Neural progenitor cell (in vitro differentiated cells): Measurements from ENCODE around the gene DRAP1. TPM values are rescaled to one million over a fixed set of nuclear protein-coding genes. Genes with fewer than 3 reads are reported as not detected.

Source experiments
- DNase-seq: peaks from one replicate; pipeline ENCODE4 v3.0.0-alpha.2; 2016; ENCODE audit warnings: low spot score
- H2AFZ ChIP-seq: fragments of 200-600 bp; sonication (generic); replicated peaks from 2 replicates; pipeline ENCODE4 v1.6.1; 2016; ENCODE audit warnings: antibody characterized with exemption
- H3F3A ChIP-seq: fragments of 200-600 bp; sonication (generic); 2 replicates; pipeline ENCODE4 v1.6.1; 2016; ENCODE audit warnings: antibody characterized with exemption, low read depth
- H3K27ac ChIP-seq: fragments of 200-600 bp; sonication (generic); 2 replicates; pipeline ENCODE4 v1.5.1; 2016; ENCODE audit warnings: mild to moderate bottlenecking
- H3K27me3 ChIP-seq: fragments of 200-600 bp; sonication (generic); 2 replicates; pipeline ENCODE4 v1.6.1; 2016; ENCODE audit warnings: mild to moderate bottlenecking, moderate library complexity
- H3K36me3 ChIP-seq: fragments of 200-600 bp; sonication (generic); 2 replicates; pipeline ENCODE4 v1.5.1; 2016
- H3K4me1 ChIP-seq: fragments of 200-600 bp; sonication (generic); 2 replicates; pipeline ENCODE4 v1.6.1; 2016; ENCODE audit warnings: mixed run types
- H3K4me2 ChIP-seq: fragments of 200-600 bp; sonication (generic); 2 replicates; pipeline ENCODE4 v1.6.1; 2016
- H3K4me3 ChIP-seq: fragments of 200-600 bp; sonication (generic); 2 replicates; pipeline ENCODE4 v1.5.1; 2016
- H3K79me2 ChIP-seq: fragments of 200-600 bp; sonication (generic); 2 replicates; pipeline ENCODE4 v1.6.1; 2016; ENCODE audit warnings: low read depth
- H3K9ac ChIP-seq: fragments of 200-600 bp; sonication (generic); 2 replicates; pipeline ENCODE4 v1.6.1; 2016
- H3K9me3 ChIP-seq: fragments of 200-600 bp; sonication (generic); 2 replicates; pipeline ENCODE4 v1.5.1; 2016; ENCODE audit warnings: low read depth
- H4K20me1 ChIP-seq: fragments of 200-600 bp; sonication (generic); 2 replicates; pipeline ENCODE4 v1.6.1; 2016; ENCODE audit warnings: low read depth
- H3K27ac Mint-ChIP-seq: 3 replicates; pipeline ENCODE4 v1.8.0; 2021; ENCODE audit warnings: mixed read lengths
- H3K27me3 Mint-ChIP-seq: 2 replicates; pipeline ENCODE4 v1.8.0; 2022; ENCODE audit warnings: low read depth, mild to moderate bottlenecking, inconsistent platforms, moderate library complexity, mixed read lengths; ENCODE audit not compliant: insufficient read depth
- H3K36me3 Mint-ChIP-seq: 3 replicates; pipeline ENCODE4 v1.8.0; 2021; ENCODE audit warnings: mixed read lengths
- H3K4me1 Mint-ChIP-seq: 3 replicates; pipeline ENCODE4 v1.8.0; 2021; ENCODE audit warnings: mixed read lengths
- H3K4me3 Mint-ChIP-seq: 3 replicates; pipeline ENCODE4 v1.8.0; 2021; ENCODE audit warnings: mild to moderate bottlenecking, moderate library complexity, mixed read lengths
- H3K9me3 Mint-ChIP-seq: 3 replicates; pipeline ENCODE4 v1.8.0; 2020; ENCODE audit warnings: mixed read lengths
- EZH2 ChIP-seq: fragments of 200-600 bp; sonication (generic); IDR thresholded peaks from 2 replicates; pipeline ENCODE4 v1.6.1; 2017; ENCODE audit warnings: antibody characterized with exemption, mild to moderate bottlenecking, moderate library complexity
- EZH2phosphoT487 ChIP-seq: fragments of 200-600 bp; sonication (generic); IDR thresholded peaks from 2 replicates; pipeline ENCODE4 v1.6.1; 2017; ENCODE audit warnings: antibody characterized with exemption
- total RNA-seq: library from RNA; depleted of rRNA; stranded (reverse); fragments of >200 nt; gene quantifications from 2 replicates; pipeline ENCODE4 v1.2.3, GENCODE V29; 2015; ENCODE audit warnings: low replicate concordance
- TF ChIP-seq, protein P1 (sequence below): fragments of 200-600 bp; sonication (generic); IDR thresholded peaks from 2 replicates; pipeline ENCODE4 v1.5.1; 2017; ENCODE audit warnings: antibody characterized with exemption, mild to moderate bottlenecking

Gene DRAP1
- total RNA-seq, 1 donor from 2014 or later = 51.0 TPM

DNA sequence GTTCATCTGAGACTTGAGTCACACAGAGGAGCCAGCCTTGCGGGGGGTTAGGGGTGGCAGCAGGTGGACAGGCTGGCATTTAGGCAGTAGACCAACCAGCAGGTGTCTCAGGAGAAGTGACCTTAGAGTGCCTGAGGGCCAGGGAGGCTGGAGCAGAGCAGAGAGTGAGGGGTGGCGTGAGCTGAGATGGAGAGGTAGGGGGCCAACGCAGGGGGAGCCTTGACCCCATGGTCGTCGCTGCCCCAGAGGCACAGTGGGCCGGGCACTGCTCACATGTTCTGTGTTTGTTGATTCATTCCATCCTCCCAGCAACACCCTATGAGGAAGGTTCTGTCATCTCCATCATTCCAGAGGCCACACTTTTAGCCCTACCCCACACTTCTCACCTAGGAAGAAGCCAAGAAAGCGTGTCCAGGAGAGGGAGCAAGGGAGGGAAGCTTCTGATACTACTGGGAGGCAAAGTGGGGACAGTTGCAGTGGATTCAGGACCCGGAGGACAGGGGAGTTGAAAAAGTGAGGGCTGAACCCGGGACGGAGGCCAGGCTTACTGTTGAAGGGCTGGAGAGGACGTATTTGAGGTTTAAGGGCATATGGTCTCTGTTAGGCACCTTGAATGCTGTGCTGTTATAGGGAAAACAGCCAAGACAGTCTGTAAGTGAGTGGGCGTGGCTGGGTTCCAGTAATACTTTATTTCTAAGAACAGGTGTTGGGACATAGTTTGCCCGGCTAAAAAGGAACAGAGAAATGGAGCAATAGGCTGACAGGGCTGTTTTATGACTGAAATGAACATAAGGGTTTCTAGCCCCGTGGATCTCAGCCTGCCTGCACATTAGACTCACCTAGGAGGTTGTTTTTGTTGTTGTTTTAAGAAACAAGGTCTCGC is 49.6 kb downstream of the DRAP1 start:
- Histone ChIP-seq H3K4me3 (no peak overlapping the region), H3K79me2 (peaks cover 8% of the 10 kb centered on the region), H3K36me3 (no peaks in the 10 kb centered on the region), H4K20me1 (peaks cover 3% of the 10 kb centered on the region), H3F3A (no peaks in the 10 kb centered on the region), H3K27me3 (no peaks in the 10 kb centered on the region), H3K4me1 (no peaks in the 10 kb centered on the region), H3K9me3 (no peaks in the 10 kb centered on the region), H3K9ac (no peak overlapping the region), H3K4me2 (no peak overlapping the region), H3K27ac (no peak overlapping the region), H2AFZ (no peak overlapping the region)
- TF ChIP-seq EZH2phosphoT487 (no peak), EZH2 (no peak)
- TF ChIP-seq, protein P1, sequence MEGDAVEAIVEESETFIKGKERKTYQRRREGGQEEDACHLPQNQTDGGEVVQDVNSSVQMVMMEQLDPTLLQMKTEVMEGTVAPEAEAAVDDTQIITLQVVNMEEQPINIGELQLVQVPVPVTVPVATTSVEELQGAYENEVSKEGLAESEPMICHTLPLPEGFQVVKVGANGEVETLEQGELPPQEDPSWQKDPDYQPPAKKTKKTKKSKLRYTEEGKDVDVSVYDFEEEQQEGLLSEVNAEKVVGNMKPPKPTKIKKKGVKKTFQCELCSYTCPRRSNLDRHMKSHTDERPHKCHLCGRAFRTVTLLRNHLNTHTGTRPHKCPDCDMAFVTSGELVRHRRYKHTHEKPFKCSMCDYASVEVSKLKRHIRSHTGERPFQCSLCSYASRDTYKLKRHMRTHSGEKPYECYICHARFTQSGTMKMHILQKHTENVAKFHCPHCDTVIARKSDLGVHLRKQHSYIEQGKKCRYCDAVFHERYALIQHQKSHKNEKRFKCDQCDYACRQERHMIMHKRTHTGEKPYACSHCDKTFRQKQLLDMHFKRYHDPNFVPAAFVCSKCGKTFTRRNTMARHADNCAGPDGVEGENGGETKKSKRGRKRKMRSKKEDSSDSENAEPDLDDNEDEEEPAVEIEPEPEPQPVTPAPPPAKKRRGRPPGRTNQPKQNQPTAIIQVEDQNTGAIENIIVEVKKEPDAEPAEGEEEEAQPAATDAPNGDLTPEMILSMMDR = no peak
- H3K4me3 Mint-ChIP-seq = no peak overlapping the region
- peaks cover 4% of the 10 kb centered on the region for H3K27me3 Mint-ChIP-seq
- DNase-seq = no peak
- H3K9me3 Mint-ChIP-seq = no peaks in the 10 kb centered on the region
- peaks cover 13% of the 10 kb centered on the region for H3K4me1 Mint-ChIP-seq
- peak overlapping the region; percentile 16 for H3K27ac Mint-ChIP-seq
- peaks cover 44% of the 10 kb centered on the region for H3K36me3 Mint-ChIP-seq

Other genes with a start within 250 kb of the DRAP1 start
- gene KAT5, start 207.2 kb upstream of the DRAP1 start, total RNA-seq = 21.0 and 41.7 TPM in 2 replicates
- 23.4 and 53.3 TPM in 2 replicates for gene RNASEH2C, start 198.6 kb upstream of the DRAP1 start, total RNA-seq
- 3.6 and 13.8 TPM in 2 replicates for gene AP5B1, start 138.4 kb upstream of the DRAP1 start, total RNA-seq
- gene OVOL1, start 132.4 kb upstream of the DRAP1 start, total RNA-seq = 0.12 TPM in 1 of 2 replicates, not detected in the other
- 1.4 and 3.0 TPM in 2 replicates for gene SNX32, start 85.5 kb upstream of the DRAP1 start, total RNA-seq
- 704 and 971 TPM in 2 replicates for gene CFL1, start 61.2 kb upstream of the DRAP1 start, total RNA-seq
- gene MUS81, start 59.0 kb upstream of the DRAP1 start, total RNA-seq = 36.8 and 42.4 TPM in 2 replicates
- gene EFEMP2, start 46.6 kb upstream of the DRAP1 start, total RNA-seq = 9.2 and 25.1 TPM in 2 replicates
- not detected in 2 replicates for gene CTSW, start 39.6 kb upstream of the DRAP1 start, total RNA-seq
- gene FIBP, start 31.0 kb upstream of the DRAP1 start, total RNA-seq = 92.1 and 113 TPM in 2 replicates
- gene CCDC85B, start 28.8 kb upstream of the DRAP1 start, total RNA-seq = 3.9 and 23.1 TPM in 2 replicates
- not detected in 2 replicates for gene FOSL1, start 19.0 kb upstream of the DRAP1 start, total RNA-seq
- gene C11orf68, start 364 bp upstream of the DRAP1 start, total RNA-seq = 6.9 and 22.4 TPM in 2 replicates
- 3.0 and 7.3 TPM in 2 replicates for gene TSGA10IP, start 26.1 kb downstream of the DRAP1 start, total RNA-seq
- 8.6 and 39.5 TPM in 2 replicates for gene SART1, start 42.3 kb downstream of the DRAP1 start, total RNA-seq
- 22.2 and 26.3 TPM in 2 replicates for gene EIF1AD, start 82.7 kb downstream of the DRAP1 start, total RNA-seq
- 39.8 and 80.9 TPM in 2 replicates for gene BANF1, start 83.1 kb downstream of the DRAP1 start, total RNA-seq
- gene CST6, start 92.6 kb downstream of the DRAP1 start, total RNA-seq = 0.50 TPM in 1 of 2 replicates, not detected in the other
- gene CATSPER1, start 107.1 kb downstream of the DRAP1 start, total RNA-seq = not detected in 2 replicates
- gene GAL3ST3, start 129.7 kb downstream of the DRAP1 start, total RNA-seq = 8.5 and 35.9 TPM in 2 replicates
- gene SF3B2, start 132.9 kb downstream of the DRAP1 start, total RNA-seq = 177 and 198 TPM in 2 replicates
- 13.4 and 15.2 TPM in 2 replicates for gene PACS1, start 150.8 kb downstream of the DRAP1 start, total RNA-seq